Renal cortical epithelial cell (primary cell): ENCODE data around the gene CCDC174. TPM values are rescaled to one million over a fixed set of nuclear protein-coding genes. Genes with fewer than 3 reads are reported as not detected.
A peak's percentile ranks its signal among the peaks of the same experiment; 100 is the strongest.
"Not testable (repeated sequence)": the region's sequence is repeated elsewhere in the genome, so short reads cannot be mapped to it uniquely, and the experiment has no call there.

Experiments used
- DNase-seq: peaks from one replicate; pipeline ENCODE4 v3.0.0-alpha.2; 2011; ENCODE audit warnings: low read depth
- total RNA-seq: library from RNA; depleted of rRNA; stranded (reverse); fragments of >200 nt; gene quantifications from 2 replicates; pipeline ENCODE4 v1.2.3, GENCODE V29; 2014

The CCDC174 gene
- total RNA-seq: 16.2 and 18.9 TPM in 2 replicates

DNA sequence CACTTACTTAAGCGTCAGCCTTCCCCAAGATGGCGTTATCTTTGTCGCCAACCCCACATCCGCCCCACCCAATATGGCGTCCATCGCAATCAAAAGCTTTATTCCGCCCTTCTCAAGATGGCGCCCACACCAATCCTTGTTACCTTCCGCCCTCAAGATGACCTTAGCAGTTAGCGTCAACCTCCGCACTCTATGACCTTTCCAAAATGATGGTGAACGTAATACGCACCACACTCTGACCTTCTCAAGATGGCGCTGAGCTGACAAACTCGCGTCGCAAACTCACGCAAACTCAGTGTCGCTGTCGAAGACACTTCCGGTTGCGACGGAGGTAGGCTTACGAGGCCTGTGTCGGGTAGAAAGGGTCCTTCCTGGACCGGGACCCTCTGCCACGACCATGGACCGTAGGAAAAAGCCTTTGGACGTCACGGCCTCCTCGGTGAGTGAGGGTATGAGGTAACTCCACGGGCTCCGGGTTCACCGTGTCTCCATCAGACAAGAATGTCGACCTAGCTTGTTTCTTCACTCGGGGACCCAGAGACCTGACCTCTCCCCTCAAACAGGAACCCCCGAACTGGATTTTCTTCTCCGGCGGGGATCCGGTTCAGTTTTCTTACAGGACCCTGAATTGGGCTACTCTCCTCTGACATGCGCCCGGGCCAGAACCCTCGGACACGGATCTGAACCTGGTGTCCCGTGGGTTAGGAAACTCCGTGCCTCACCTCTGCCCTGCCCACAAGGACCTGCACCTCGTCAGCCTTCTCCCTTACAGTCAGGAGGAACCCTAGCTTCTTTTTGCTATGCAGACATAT, at the start of gene CCDC174:
CCDC174 (plus strand) TSS at position 323 of the 812 bp plus-strand sequence; CDS start at position 398, 75 bp downstream.
- peak; percentile 99 for DNase-seq

DNA sequence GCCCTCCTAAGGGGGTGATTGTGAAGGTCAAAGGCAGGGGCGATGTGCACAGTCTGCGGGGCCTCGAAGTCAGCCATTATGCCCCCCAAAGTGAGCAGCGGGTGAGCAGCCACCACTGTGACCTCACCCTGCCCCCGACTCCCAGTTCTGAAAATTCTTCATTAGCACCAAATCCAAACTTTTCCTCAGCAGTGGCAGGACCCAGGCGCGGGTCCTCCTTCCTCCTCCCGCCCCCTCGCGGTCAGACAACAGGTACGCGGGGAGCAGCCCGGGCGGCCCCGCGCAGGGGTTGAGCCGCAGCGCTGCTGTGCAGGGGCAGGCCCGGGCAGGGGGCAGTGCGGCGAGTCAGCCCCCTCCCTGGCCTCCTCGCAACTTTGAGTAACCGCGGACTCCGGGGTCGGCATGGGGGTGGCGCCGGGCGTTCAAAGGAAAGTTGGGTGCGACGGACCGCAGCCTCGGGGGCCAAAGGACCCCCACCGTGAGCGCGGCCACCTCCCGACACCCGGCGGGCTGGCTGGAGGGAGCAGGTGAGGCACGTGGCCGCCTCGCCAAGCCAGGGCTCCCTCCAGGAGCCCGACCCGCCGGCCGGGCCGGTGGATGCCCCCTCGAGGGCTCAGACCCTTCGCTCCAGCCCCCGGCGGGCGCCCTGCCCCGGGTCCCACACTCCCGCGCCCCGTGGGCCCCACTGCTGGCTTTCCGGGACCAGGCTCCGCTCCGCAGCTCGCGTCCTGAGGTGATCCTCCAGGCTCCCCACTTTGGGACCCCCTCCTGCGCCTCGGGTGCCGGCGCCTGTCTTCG, 49.4 kb upstream of the CCDC174 start:
- no peak for DNase-seq

DNA sequence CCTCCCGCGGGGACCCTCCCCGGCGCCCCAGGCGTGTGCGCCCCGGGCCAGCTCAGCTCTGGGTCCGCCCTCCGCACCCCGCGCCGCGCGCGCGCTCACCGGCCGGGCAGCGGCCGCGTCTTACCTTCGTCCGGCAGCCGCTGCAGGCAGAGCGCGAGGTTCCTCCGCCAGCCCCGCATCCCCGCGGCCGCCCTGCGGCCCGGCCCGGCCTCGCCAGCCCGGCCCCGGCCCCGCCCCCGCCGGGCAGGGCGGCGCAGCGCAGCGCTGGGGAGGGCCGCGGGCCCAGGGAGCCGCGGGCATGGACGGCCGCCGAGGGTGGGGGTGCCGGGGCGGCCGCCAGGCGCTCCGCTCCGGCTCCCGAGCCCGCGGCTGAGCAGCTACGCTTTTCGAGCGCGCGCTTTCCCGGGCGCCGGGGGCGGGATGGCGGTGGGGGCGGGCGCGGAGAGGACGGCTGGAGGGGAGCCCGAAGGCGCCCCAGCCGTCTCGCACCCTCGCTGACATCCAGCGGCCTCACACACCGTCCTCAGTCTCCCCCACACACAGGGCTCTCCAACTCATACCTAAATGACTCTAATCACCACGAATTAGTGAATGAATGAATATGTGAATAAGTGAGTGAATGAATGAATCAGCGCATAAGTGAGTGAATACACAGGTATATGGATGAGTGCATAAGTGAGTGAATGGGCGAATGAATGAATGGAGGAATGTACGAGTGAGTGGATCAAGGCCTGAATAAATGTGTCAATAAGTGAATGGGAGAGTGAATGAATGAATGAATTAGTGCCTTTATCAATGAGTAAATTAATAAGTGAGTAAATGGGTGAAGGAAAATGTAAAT, 48.5 kb upstream of the CCDC174 start:
- no peak for DNase-seq

DNA sequence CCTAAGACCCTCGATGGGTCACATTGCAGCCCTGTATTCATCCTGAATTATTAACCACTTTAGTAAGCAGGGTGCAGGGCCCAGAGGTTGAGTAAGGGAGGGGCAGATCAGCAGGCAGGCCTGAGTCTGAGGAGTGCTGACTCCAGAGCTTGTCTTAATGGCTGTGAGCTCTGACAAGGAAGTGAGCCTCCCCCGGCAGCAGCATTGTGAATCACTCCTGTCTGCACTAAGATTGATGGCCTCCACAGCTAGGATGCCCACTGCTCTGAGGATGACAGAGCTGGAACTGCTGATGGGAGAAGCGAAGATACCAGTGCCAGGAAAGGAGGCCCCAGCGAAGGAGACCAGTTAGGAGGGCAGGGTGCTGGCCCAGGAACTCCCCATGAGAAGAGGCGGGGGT, 46.5 kb upstream of the CCDC174 start:
- DNase-seq: peak; percentile 65

DNA sequence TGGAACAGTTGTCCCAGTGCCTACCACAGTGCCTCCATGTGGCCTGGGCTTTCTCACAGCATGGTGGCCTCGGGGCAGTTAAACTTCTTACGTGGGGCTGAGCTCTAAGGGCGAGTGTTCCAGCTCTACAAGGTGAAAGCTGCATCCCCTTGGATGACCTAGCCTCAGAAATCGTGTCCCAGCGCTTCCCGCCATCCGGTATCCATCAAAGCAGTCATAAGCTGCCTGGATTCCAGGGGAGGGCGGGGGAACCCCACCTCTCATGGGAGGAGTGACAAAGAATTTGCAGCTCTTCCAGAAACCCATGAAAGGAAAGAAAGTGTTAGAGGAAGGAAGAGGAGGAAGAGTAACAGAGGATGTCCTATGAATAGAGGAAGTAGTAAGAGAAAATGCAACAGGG, 45.8 kb upstream of the CCDC174 start:
- no peak for DNase-seq

DNA sequence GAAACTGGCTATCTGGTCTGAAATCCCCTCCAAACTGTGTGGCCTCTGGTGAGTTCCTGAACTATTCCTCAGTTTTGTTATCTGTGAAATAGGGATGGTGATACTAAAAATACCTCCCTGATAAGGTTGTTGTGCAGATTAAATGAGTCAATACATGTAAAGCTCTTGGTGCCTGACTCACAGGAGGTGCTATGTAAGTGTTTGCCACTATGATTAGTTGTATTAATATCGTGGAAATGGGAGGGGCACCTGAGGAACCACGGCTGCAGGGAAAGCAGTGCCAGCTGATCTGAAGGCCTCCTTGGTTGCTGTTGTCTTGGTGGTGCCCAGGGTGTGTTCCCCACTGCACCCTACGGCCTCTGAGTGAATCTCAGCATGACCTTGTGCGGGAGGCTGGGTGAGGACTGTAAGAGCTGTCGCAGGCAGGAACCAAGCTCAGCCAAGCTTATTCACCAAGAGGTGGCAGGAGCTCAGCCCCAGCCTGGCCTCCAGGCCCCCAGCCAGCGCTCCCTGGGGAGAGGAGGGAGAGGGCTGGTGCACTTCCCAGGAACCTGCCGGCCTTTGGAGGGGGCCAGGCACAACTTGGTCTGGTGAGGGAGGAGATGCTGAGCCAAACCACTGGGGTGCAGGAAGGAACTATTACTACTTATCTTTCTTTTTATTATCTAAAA, 44.8 kb upstream of the CCDC174 start:
- DNase-seq: no peak

DNA sequence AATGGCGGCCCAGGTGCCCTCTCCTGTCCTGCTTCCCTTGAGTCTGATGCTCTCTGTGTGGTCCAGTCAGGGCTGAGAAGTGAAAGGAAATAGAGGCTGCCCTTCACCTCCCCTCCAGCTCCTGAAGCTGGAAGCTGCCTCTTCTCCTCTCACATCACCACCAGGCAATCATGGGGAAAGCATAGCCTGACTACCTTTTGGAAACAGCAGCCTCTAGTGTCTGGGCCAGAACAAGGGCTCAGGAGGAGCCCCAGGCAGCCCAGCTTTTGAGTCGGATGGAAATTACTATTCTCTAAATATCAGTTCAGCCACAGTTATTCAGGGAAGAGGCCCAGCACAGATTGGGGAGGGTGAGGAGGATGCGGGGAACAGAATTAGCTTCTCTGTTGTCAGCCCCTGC, 43.3 kb upstream of the CCDC174 start:
- DNase-seq: no peak

DNA sequence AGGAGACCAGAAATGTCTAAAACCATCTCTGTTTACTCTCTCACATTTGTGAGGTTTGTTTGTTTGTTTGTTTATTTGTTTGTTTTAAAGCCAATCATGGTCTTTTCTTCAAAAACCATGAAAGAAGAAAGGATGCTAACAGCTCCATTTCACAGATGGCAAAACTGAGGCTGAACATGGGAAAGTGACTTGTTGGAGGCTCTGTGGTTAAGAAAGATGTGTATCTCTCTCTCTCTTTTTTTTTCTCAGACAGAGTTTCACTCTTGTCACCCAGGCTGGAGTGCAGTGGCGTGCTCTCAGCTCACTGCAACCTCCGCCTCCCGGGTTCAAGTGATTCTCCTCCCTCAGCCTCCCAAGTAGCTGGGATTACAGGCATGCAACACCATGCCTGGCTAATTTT, 42.5 kb upstream of the CCDC174 start:
- DNase-seq: not testable (repeated sequence)

DNA sequence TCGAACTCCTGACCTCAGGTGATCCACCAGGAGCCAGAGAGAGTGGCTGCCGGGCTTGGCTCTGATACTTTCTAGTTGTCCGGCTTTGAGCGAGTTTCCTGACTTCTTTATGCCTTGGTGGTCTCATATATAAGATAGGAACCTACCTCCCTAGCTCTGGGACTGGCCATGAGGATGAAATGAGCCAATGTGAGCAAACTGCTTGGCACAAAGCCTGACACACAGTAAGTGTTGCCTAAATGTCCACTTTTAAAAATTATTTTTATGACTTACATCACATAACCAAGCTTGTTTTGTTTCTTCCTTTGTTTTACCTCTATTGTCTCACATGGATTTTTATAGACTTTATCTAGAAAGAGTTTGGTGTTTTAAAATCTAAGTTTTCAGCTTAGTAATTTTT, 42.1 kb upstream of the CCDC174 start:
- DNase-seq: no peak

DNA sequence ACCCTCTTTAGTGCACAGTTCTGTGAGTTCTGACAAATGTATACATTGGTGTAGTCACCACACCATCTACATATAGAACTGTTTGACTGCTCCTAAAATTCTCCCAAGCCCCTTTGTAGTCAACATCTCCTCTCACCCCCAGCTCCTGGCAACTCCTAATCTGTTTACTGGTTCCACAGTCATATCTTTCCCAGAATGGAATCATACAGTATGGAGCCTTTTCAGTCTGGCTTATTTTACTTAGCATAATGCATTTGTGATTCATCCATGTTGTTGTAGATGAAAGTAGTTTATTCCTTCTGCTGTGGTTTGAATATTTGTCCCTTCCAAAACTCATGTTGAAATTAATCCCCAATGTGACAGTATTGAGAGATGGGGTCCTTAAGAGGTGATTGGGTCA, 41.6 kb upstream of the CCDC174 start:
- no peak for DNase-seq

DNA sequence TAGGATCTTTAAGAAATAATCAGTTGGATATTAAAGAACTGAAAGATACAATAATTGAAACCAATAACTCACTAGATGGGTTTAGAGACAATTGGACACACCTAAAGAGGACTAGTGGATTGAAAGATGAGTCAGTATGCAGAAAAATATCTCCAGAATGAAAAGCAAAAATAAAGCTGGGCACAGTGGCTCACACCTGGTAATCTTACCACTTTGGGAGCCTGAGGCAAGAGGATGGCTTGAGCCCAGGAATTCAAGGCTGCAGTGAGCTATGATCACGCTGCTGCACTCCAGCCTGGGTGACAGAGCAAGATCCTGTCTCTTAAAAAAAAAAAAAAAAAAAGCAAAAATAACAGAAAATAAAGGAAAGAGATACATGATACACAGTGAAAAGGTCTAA, 37.4 kb upstream of the CCDC174 start:
- no peak for DNase-seq

DNA sequence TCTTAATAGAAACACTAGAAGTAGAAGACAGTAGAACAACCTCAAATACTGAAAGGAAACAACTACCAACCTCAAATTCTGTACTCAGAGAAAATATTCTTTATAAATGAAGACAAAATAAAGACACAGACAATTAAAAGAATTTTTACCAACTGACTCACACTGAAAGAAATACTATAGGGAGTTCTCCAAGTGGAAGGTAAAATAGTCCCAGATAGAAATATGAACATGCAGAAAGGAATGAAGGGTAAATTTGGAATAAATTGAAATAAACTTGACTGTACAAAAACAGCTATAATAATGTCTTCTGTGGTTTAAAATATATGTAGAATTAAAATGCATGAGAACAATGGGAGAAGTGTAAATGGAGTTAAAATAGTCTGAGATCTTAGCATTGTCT, 36.7 kb upstream of the CCDC174 start:
- DNase-seq: no peak

DNA sequence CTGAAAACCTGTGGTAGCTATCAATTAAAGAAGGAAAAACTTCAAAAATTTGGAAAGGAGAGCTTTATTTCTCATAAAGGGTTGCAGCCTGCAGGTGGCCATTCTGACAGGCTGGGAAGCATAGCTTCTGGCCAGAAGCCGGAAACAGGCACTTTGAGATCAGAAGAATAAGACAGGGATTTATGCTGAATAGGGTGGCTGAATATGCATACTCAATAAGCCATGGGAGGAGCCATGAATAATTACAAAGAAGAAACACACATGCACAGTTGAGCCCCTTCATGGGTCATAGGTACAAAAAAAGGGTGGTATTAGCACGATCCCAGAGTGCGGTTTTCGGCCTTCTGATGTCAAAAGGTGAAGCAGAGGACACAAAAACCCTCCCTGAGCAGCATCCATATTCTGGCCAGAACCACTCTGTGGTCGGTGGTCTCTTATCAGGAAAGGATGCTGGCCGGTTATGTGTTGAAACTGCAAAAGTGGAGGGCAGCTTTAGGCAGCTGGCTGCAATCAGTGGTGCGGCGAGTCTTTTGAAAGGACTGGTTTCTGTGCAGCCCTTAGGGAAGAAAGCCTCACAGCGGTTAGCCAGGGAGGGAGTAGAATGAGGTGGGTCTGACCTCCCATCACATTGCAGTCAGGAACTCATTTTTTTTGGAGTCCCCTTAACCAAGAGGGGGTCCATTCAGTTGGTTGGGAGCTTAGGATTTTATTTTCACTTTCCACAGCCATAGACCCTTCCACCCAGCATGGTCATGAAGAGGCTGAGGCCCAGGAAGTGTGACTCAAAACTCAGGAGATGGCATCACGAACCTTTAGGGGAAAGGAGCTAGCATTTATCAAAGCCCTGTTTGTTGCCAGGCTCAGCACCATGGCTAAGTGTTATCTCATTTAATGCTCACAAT, 34.7 kb upstream of the CCDC174 start:
- DNase-seq: no peak

DNA sequence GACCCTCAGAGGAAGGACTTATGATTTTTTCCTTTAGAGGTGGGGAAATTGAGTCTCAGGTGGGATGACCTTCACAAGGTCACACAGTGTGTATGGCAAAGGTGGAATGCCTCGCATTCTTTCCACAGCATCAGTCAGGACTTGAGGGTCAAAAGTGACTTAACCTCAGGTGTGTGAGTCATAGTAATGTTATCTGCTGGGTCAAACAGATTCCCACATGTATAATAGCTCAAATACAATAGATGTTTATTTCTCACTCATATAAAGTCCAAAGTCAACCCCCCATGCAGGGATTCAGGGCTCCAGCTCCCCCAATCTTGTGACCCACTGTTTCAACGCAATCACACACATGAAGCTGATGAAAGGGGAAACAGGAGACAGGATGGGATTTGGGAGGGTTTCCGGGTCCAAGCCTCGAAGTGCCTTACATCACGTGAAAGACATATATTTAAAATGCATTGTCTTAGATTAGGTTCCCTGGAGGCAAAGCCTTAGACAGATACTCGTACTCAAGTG, 34.0 kb upstream of the CCDC174 start:
- DNase-seq: no peak

DNA sequence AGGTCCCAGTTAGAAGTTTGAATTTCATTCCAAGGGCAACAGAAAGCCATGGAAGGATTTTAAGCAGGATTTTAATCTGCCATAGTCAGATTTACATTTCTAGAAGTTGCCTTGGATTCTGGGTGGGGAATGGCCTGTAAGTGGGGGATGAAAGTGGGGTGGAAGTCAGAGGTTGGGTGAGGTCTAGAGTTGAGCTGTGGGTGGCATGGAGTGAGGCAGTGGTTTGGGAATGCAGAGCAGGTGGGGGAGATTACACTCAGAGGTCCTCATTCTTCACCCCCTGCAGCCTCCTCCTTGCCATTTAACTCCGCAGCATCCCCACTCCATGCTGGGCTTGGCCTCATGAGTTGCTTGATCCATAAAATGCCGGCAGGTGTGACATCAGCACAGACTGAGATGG, 32.0 kb upstream of the CCDC174 start:
- DNase-seq: no peak

DNA sequence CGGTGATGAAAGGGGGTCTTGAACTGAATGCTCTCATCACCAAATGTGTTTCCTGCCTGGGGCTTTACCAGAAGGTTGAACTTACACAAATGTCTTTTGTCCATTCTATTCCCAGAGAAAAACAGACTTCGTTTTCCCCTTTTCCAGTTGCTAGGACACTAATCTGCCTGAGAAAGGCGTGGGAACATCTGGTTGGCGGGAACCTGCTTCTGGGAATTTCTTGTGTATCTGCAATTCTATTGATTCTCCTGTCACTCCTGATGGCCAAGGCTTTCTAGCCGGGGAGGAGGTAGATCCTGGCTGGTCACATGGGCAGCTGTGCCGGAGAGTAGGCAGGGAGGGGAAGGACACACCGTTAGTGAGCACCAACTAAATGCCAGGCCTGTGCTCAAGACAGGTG, 31.1 kb upstream of the CCDC174 start:
- no peak for DNase-seq

DNA sequence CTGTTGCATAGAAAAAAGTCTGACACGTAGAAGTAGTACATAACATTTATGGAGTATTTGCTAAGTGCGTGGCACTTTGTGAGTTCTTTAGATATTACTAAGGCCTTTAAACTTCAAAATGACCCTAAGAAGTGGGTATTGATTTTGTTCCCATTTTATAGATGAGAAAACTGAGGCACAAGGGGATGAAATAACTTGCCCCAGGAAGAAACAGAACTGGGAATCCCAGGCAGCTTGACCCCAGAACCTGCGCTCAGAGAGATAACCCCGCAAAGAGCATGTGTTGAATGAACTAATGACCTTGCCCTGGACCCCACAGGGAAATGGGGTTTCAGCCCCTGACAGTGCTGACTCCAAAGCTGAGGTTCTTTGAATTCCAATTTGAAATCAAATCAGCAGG, 30.5 kb upstream of the CCDC174 start:
- DNase-seq: no peak

DNA sequence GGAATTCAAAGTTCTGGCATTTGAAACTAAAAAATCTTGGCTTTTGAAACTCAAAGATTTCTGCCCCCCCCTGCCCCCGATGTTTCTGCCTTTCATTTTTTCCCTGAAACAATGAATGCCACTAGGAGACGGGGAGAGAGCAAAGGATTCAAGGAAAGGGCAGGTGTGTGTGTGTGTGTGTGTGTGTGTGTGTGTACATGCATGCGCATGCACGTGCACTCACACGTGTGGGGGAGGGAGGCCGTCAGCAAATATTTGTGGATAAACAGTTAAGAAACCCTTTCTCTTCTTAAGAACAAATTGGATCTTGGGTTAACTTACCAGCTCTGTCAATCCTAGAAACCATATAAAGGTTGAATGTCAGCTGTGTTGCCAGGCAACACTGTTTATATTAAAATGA, 29.2 kb upstream of the CCDC174 start:
- no peak for DNase-seq

DNA sequence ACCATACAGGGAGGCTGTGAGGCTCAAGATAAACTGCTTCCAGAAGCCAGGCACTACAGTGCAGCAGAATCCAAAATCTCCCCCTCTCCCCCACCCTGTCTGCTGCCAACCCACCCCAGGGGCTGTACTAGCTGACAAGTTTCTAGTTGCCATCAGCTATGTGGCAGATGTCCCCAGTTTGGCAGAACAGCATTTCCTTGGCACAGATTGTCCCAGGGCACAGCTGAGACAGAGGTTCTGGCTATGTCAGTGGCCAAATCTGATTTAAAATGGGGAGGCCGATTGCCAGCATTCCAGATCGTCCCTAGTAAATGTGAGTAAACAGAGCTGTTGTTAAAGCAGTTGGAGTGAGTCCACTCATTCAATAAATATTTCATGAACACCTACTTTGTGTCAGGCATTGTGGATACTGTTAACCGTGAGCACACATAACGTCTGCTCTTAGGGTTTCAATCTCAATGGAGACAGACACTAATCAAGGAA, 28.0 kb upstream of the CCDC174 start:
- no peak for DNase-seq

DNA sequence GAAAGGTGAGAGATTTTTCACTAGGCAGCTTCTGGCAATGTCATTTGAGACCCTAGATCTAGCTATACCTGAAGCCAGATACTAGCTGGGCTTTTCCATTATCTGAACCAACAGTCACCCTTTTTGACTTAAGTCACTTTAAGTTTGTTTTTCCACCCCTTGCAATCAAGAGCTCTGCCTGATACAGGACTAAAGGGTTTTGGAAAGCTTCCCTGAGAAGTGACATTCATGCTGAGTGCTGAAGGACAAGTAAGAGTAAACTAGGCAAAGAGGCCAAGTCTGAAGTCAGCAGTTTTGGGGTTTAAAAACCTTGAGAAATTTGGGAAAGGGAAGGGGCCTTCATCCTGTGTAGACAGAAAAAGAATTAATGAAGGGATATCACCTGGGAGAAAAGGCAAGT, 27.1 kb upstream of the CCDC174 start:
- no peak for DNase-seq
